ENCODE measurements around the gene COL5A2. TPM values are rescaled to one million over a fixed set of nuclear protein-coding genes. Genes with fewer than 3 reads are reported as not detected.

Gene COL5A2
- total and polyA plus RNA-seq, 10 of the 15 experiments (the other 5 are each of a cell fraction or from before 2014, with no cell fraction given): 0.04 to 0.85 (median 0.39) TPM

GRCh38 chr2:189203177-189203799, 23.7 kb upstream of the COL5A2 start (continued):
- TF ChIP-seq ZNF592 (IDR thresholded peaks at IDR 0.05): no peak
- TF ChIP-seq PKNOX1 (IDR thresholded peaks at IDR 0.05): no peak
- TF ChIP-seq MXI1 (IDR thresholded peaks at IDR 0.05; ENCODE audit: low read depth, low read length): no peak
- TF ChIP-seq ZZZ3 (IDR thresholded peaks at IDR 0.05; ENCODE audit: control insufficient read depth, insufficient read length, low read depth): no peak
- TF ChIP-seq NKRF (conservative IDR thresholded peaks at IDR 0.05): no peak
- TF ChIP-seq NRF1 (conservative IDR thresholded peaks at IDR 0.05; ENCODE audit: low read depth, low read length): no peak

Data from GM12878 (cell line).